GM12875 (cell line): ENCODE measurements around the gene SIPA1L2.
A peak's percentile ranks its signal among the peaks of the same experiment; 100 is the strongest.
"Not testable (repeated sequence)": the region's sequence is repeated elsewhere in the genome, so short reads cannot be mapped to it uniquely, and the experiment has no call there.

Experiments used
- H3K4me3 ChIP-seq: one replicate; pipeline ENCODE4 v1.5.1; 2011; ENCODE audit warnings: low read depth, low read length, control low read depth
- TF ChIP-seq, protein P1 (sequence below): IDR thresholded peaks from 2 replicates; pipeline ENCODE4 v1.5.1; 2011; ENCODE audit warnings: low read depth, mild to moderate bottlenecking, control low read depth, inconsistent platforms, low read length, moderate library complexity, borderline replicate concordance; ENCODE audit not compliant: insufficient read depth

Gene SIPA1L2

DNA sequence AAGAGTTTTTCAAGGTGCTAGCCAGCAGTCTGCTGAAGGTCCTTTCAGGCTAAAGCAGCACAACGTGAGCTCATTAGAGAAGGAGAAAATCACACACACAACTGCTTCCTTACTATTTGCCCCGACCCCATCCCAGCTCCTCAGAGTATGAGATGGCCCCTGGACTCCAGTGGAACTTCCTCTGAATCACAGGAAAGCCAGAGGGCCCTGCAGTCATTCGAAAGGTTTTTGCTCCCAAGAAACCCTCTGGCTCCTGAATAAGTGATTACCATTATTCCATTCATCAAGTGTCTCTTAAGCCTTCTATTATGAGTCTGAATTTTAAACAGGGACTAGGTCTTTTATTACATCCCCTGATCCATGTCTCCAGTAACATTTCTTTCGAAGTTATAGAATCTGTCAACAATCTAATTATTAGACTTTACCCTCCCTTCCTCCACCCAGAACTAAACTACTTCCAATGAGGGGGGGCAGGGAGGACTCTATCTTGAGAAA, 14.6 kb downstream of the SIPA1L2 start:
- TF ChIP-seq, protein P1, sequence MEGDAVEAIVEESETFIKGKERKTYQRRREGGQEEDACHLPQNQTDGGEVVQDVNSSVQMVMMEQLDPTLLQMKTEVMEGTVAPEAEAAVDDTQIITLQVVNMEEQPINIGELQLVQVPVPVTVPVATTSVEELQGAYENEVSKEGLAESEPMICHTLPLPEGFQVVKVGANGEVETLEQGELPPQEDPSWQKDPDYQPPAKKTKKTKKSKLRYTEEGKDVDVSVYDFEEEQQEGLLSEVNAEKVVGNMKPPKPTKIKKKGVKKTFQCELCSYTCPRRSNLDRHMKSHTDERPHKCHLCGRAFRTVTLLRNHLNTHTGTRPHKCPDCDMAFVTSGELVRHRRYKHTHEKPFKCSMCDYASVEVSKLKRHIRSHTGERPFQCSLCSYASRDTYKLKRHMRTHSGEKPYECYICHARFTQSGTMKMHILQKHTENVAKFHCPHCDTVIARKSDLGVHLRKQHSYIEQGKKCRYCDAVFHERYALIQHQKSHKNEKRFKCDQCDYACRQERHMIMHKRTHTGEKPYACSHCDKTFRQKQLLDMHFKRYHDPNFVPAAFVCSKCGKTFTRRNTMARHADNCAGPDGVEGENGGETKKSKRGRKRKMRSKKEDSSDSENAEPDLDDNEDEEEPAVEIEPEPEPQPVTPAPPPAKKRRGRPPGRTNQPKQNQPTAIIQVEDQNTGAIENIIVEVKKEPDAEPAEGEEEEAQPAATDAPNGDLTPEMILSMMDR: no peak
- H3K4me3 ChIP-seq: no peak overlapping the region

DNA sequence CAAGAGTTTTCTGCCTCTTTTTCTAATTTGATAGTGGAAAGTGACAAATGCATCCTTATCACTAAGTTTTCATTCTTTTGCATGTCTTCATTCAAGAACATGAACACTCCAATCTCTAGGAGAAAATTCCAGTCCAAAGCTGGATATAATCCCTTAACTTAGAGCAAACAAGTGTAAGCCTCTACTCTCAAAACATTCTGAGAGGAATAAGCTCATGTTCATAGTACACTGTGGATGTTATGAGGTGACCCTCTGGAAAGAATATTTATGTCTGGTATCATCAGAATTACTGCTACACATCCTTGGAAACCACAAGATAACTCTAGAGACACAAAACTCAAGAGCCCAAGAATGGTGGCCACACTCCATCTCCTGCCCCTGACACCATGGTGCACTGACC, 15.1 kb downstream of the SIPA1L2 start:
- TF ChIP-seq, protein P1: no peak
- H3K4me3 ChIP-seq: no peak overlapping the region

DNA sequence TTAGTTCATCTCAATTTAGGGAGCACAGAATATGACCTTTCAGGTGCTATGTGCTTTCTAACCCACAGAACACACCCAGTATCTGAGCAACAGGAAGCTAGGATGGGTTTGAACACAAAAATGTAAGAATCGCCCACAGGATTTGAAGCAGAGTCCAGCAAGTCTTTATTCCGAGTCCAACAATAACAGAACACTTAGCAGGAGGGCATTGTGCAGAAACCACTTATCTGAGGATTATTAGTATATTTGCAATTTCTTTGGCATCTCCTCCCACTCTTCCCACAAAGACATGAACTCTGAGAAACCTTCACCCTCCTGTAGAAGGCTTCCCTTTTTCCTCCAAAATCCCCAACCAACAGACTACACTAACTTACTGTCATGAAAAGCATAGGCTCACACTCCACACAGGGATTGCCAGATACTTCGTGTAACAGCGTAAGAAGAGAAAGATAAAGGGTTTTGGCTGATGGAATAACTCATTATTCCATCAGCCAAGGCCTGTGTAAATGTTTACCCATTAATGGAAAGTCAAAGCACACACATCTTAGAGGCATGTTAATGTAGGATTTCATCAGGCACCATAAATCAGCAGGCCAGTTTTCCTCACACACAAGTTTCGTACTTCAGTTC, 16.1 kb downstream of the SIPA1L2 start:
- no peak overlapping the region for H3K4me3 ChIP-seq

DNA sequence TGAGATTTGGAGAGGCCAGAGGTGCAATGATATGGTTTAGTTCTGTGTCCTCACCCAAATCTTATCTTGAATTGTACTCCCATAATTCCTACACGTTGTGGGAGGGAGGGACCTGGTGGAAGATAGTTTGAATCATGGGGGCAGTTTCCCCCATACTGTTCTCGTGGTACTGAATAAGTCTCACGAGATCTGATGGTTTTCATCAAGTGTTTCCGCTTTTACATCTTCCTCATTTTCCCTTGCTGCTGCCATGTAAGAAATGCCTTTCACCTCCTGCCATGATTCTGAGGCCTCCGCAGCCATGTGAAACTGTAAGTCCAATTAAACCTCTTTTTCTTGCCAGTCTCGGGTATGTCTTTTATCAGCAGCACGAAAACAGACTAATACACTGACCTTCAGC, 17.1 kb downstream of the SIPA1L2 start:
- not testable (repeated sequence) for H3K4me3 ChIP-seq

More for the DNA sequence above, 16.1 kb downstream of the SIPA1L2 start:
- TF ChIP-seq, protein P1: no peak

DNA sequence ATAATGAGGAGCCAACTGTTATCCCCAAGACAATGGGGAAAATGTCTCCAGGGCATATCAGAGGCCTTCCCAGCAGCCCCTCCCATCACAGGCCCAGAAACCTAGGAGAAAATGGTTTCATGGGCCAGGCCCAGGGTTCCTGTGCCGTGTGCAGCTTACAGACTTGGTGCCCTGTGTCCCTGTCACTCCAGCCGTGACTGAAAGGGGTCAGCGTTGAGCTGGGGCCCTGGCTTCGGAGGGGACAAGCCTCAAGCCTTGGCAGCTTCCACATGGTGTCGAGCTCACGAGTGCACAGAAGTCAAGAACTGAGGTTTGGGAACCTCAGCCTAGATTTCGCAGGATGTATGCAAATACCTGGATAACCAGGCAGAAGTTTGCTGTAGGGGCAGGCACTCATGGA, 18.1 kb downstream of the SIPA1L2 start:
- no peak overlapping the region for H3K4me3 ChIP-seq
- TF ChIP-seq, protein P1: peak; percentile 14; the same call in 1 of the 2 replicates

DNA sequence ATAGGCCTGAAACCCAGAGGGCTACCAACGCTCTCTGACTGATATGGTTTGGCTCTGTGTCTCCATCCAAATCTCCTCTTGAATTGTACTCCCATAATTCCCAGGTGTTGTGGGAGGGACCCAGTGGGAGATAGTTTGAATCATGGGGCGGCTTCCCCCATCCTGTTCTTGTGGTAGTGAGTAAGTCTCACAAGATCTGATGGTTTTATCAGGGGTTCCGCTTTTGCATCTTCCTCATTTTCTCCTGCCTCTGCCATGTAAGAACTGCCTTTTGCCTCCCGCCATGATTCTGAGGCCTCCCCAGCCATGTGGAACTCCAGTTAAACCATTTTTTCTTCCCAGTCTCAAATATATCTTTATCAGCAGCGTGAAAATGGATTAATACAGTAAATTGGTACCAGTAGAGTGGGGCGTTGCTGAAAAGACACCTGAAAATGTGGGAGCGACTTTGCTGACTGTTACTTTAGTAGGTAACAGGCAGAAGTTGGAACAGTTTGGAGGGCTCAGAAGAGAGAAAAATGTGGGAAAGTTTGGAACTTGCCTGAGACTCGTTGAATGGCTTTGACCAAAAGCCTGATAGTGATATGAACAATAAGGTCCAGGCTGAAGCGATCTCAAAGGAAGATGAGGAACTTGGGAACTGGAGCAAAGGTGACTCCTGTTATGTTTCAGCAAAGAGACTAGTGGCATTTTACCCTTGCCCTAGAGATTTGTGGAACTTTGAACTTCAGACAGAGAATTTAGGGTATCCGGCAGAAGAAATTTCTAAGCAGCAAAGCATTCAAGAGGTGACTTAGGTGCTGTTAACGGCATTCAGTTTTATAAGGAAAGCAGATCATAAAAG, 18.8 kb downstream of the SIPA1L2 start:
- H3K4me3 ChIP-seq: not testable (repeated sequence)

DNA sequence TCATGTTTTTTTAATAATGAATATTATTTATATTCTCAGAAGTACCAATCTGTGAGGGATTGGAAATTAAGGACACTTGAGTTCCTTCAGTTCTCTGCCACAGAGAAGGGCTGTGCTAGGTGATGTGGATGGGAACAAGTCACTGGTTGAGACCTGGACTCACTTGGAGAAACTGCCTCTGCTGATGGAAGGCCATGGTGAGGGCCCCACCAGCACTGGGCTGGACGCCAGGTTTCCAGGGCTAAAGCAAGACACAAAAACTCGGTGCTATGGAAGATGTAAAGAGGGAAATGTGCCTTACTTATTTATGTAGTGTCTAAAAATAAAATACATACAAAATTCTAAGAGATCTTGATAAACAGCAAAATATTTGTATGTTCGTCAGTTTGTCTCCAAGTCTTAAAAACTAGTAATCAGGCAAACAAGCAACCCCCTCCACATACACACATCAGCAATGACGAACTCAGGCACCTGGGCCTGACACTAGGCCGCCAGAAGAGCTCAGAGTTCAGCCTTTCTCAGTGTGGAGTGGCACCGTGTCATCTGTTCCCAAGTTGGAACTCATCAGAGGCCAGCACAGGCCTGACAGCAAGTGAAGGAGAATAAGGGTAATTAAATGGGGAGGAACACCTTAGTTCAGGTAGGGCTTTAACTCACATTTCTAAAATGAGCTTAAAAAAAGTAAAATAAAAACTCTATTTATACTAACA, 19.6 kb downstream of the SIPA1L2 start:
- H3K4me3 ChIP-seq: no peak overlapping the region
- TF ChIP-seq, protein P1: no peak
